AG09319 (cell line): ENCODE measurements around the gene MAPKAP1.

Experiments used
- DNase-seq: peaks from one replicate; pipeline ENCODE4 v3.0.0-alpha.2; 2010; ENCODE audit warnings: low read depth; ENCODE audit errors: extremely low read depth
- CTCF ChIP-seq: IDR thresholded peaks from 2 replicates; pipeline ENCODE4 v1.5.1; 2011; ENCODE audit warnings: low read depth, mild to moderate bottlenecking, inconsistent platforms, low read length, moderate library complexity

Gene MAPKAP1

DNA sequence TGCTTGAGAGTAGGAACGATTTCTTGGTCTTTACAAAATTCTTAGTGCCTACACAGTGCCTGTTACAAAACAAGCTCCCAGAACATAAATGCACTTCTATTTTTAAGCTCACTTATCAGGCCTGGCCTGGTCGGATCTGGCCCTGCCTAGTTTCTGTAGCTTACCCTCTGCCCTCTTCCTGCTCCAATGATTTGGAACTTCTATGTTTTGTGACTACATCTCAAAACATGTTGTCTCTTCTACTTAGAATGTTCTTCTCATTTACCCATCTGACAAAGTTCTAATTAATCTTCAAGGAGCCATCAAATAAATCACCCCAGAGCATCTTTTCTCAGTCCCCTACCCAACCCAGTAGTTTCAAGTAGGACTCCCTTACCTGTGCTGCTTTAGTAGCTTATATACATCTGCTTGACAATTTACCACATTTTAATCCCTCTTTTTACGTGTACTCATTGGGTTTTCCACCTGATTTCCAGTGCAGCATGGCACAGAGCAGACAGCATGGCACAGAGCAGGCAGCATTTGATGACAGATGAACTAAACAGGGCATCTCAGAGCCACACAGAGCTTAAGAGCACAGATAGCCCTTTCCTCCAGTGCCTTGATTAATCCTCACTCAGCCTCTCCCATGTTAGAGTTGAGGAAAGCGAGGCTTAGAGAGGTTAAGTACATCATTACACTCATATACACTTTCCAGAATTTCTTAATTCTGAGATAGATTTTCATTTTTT, 171.9 kb downstream of the MAPKAP1 start:
- no peak for TF ChIP-seq CTCF

DNA sequence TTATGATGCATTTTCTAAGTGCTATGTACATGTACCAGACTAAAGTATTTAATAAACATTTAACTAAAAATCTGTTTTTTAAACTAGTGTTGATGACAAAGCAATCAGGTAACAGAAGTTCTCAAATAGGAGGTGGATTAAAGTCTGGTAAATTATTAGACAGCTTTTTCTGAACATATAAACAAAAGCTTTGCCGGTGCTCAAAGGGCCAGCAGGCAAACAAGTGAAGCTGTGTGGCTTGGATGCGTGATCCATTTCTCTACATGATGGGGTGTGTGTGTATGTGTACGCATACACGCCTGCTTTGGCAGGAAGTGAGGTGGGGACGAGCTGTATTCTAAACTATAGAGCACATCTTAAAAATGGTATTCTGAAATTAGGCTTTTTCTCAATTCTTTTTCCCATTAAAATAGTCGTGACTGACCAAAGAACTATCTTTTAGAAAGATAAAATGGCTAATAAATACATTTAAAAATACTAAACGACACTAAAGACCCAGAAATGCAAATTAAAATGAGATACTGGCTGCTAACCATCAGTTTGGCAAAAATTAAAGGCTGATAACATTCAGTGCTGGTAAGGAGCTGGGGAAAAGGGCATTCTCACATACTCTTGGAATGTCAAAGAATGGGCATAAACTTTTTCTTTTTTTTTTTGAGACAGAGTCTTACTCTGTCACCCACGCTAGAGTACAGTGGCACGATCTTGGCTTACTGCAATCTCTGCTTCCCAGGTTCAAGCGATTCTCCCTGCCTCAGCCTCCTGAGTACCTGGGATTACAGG, 174.0 kb downstream of the MAPKAP1 start:
- no peak for DNase-seq

More for the DNA sequence above, 171.9 kb downstream of the MAPKAP1 start:
- no peak for DNase-seq

DNA sequence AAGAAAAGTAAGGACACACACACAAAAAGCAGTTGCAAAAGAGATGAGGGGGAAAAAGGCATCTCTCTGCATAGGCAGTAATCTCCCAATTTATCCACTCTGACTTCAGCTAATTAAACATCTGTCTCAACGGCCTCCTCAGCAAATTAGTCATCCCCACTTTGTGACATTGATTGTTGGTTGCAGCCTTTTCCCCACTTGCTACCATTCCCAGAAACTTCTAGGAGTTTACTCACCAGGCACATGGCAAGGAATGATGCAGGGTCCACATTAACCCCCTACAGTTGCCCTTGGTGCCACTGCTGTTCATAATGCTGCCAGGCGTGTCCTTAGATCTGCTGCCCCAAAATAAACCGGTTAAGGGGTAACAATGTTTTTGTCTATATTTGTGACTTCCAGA, 174.6 kb downstream of the MAPKAP1 start:
- DNase-seq = no peak
- no peak for TF ChIP-seq CTCF

More for the DNA sequence above, 174.0 kb downstream of the MAPKAP1 start:
- no peak for TF ChIP-seq CTCF

DNA sequence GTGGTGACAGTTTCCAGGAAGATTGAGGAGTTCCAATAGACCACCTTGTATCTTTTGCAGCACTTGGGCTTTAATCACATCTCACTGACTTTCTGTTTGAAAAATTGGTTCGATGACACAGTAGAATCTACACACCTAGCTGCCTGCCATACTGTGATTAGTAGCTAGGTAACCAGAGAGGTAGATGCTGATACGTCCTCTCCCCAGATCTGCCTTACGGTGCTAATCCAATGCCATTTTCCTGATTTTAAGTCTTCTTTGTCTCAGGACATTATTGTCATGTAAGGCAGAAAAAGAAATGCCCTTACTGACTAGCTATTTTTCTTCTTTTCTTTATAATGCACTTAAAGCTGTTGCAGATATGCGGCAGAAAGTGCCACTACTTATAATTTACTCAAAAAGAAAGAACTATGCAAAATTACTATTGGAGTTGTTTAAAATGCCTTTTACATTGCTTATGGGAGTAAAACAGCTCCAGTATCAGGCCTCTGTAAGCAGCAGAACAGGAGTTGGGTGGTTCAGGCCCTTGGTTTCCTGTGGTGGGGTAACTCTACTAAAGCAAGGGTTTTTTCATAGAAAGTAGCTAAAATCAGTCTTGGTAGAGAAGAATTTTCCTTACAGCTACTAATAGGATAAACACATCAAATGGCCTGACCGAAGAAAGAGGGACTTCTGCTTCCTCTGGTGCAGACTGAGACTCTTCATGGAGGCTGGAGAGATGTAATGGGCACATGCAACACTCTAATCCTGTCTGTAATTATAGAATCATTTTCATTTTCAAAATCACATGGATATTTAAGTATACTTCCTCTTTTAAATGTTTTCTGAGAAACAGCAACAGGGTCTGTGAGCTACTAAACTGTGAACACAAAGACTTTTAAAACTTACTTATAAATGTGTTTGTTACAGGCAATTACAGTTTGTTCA, 177.2 kb downstream of the MAPKAP1 start:
- no peak for DNase-seq
- no peak for TF ChIP-seq CTCF

DNA sequence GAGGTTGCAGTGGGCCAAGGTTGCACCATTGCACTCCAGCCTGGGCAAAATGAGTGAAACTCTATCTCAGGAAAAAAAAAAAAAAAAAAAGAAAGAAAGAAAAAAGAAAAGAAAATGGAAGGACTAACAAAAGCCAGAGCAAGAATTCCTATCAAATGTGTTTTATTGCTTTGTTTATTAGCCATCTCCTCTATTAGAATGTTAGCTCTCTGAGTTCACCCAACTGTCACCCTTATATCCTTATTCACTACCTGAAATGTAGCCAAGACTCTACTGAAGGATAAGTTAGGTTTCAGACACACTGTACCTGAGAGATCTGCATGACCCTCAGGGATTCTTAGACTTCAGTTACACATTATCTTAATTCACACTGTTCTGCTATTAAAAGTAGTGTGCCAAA, 177.9 kb downstream of the MAPKAP1 start:
- TF ChIP-seq CTCF = no peak
- DNase-seq = no peak

DNA sequence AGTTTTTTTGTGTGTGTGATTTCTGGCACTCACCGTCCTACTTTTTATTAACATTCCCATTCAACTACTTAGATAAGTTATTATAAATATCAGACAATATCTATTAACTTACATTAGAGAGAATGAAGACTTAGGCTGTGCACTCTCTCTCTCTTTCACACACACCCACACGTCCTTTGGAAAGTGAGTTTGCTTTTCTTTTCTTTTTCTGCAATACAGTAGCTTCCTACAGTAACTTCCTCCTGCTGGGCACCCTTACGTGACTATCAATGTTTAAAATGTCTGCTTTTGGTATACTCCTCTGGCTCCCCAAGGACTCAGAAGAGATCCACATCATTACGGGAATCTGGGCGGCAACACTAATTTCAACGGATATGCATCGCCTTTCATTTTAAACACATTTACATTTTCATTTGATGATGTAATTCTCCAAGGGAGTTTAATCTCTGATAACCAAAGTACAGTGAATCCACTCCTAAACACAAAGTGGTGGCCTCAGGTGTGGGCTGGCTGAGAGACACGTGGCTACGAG, 179.5 kb downstream of the MAPKAP1 start:
- TF ChIP-seq CTCF = no peak
- no peak for DNase-seq
